ENCODE data around the gene COL11A2. TPM values are rescaled to one million over a fixed set of nuclear protein-coding genes. Genes with fewer than 3 reads are reported as not detected.

The COL11A2 gene
- total RNA-seq, 1 experiment from 2014 or later, result 7.6 TPM

GRCh38 chr6:33154349-33154748, 37.9 kb downstream of the COL11A2 start:
- H3K4me3 ChIP-seq (replicated peaks in 1 of 2; ENCODE audit: low read depth in 1 of 2, low read length in 2 of 2), result no peak overlapping the region
- ATAC-seq, result no peak
- H3K9ac ChIP-seq (ENCODE audit: low read length), result no peak overlapping the region
- RAD21 ChIA-PET (ENCODE audit: low non-redundant PET in 1 of 2, low total read pairs in 2 of 2, uncharacterized antibody in 2 of 2, unreplicated experiment in 2 of 2), result no interaction called here
- no peaks in the 10 kb centered on the region for H3K4me1 ChIP-seq (ENCODE audit: control insufficient read depth in 1 of 2, insufficient read depth in 2 of 2, low read length in 2 of 2)
- no peak overlapping the region for H3K4me2 ChIP-seq (ENCODE audit: low read length)
- H3K36me3 ChIP-seq (ENCODE audit: control insufficient read depth in 1 of 2, insufficient read depth in 2 of 2, low read length in 2 of 2), result no peaks in the 10 kb centered on the region
- no peaks in the 10 kb centered on the region for H4K20me1 ChIP-seq (ENCODE audit: insufficient read depth)
- no peaks in the 10 kb centered on the region for H3K9me2 ChIP-seq (ENCODE audit: insufficient read depth)
- DNase-seq (ENCODE audit: low read depth, low spot score), result no peak
- no peak overlapping the region for H2AFZ ChIP-seq (ENCODE audit: low read depth, low read length, poor library complexity, severe bottlenecking)
- CTCF ChIA-PET, result interaction anchor here (0.8 to 1.5 kb wide), 3 partner anchors 28 to 95 kb away, joined by 3 read pairs; no protein-coding TSS in a partner anchor
- H3K79me2 ChIP-seq (ENCODE audit: insufficient read depth, low read length), result no peaks in the 10 kb centered on the region
- no peaks in the 10 kb centered on the region for H3K27me3 ChIP-seq (ENCODE audit: insufficient read depth, low read length)
- intact Hi-C loops (cut with micrococcal nuclease), result no loop called here
- BruUV-seq (replicated peaks), result no TSS peak
- POLR2A ChIA-PET, result no interaction called here
- no peak for TF ChIP-seq ELF1 (IDR thresholded peaks at IDR 0.05; ENCODE audit: borderline replicate concordance, low read depth)
- no peak for TF ChIP-seq CEBPB (IDR thresholded peaks at IDR 0.05; ENCODE audit: low read depth)
- TF ChIP-seq CBX3 (IDR thresholded peaks at IDR 0.05; ENCODE audit: low read depth), result no peak
- no peak for TF ChIP-seq POLR2A (IDR thresholded peaks at IDR 0.05; ENCODE audit: borderline replicate concordance, extremely low read depth, insufficient read depth, insufficient read length)
- no peak for TF ChIP-seq JUND (IDR thresholded peaks at IDR 0.05)
- TF ChIP-seq ZBTB33 (IDR thresholded peaks at IDR 0.05; ENCODE audit: extremely low read depth, insufficient replicate concordance, low read length), result no peak
- no peak for TF ChIP-seq YY1 (IDR thresholded peaks at IDR 0.05; ENCODE audit: extremely low read depth, insufficient replicate concordance, low read depth, low read length)
- TF ChIP-seq EZH2phosphoT487 (IDR thresholded peaks at IDR 0.05; ENCODE audit: borderline replicate concordance), result no peak
- no peak for TF ChIP-seq SRF (IDR thresholded peaks at IDR 0.05; ENCODE audit: low read depth)
- no peak for TF ChIP-seq MAX (IDR thresholded peaks at IDR 0.05)
- H3K9me3 ChIP-seq (ENCODE audit: control insufficient read depth in 1 of 2, insufficient read depth in 1 of 2, low read depth in 1 of 2, low read length in 2 of 2), result no peaks in the 10 kb centered on the region
- no peak overlapping the region for H3K27ac ChIP-seq (ENCODE audit: low read depth, low read length)
